OCI-LY1 (cell line): Measurements from ENCODE around the gene OR4Q3.
"Not testable (repeated sequence)": the region's sequence is repeated elsewhere in the genome, so short reads cannot be mapped to it uniquely, and the experiment has no call there.

Source experiments
- H2AFZ ChIP-seq: fragments of 200-600 bp; sonication (generic), shearing (Covaris generic); 2 replicates; pipeline ENCODE4 v1.6.0; 2014; ENCODE audit warnings: antibody characterized with exemption, mild to moderate bottlenecking, low read length
- H3F3A ChIP-seq: fragments of 200-600 bp; sonication (generic), shearing (Covaris generic); 2 replicates; pipeline ENCODE4 v1.6.0; 2014; ENCODE audit warnings: mild to moderate bottlenecking, antibody characterized with exemption, low read length, moderate library complexity; ENCODE audit not compliant: insufficient read depth
- H3K27ac ChIP-seq: fragments of 200-600 bp; sonication (generic); 2 replicates; pipeline ENCODE4 v1.5.1; 2014; ENCODE audit warnings: low read length, mixed run types, mild to moderate bottlenecking, low read depth; ENCODE audit not compliant: poor library complexity, severe bottlenecking
- H3K27me3 ChIP-seq: fragments of 200-600 bp; sonication (generic); 2 replicates; pipeline ENCODE4 v1.6.0; 2014; ENCODE audit warnings: antibody characterized with exemption, mild to moderate bottlenecking, low read length, moderate library complexity; ENCODE audit not compliant: insufficient read depth
- H3K36me3 ChIP-seq: fragments of 200-600 bp; sonication (generic); 2 replicates; pipeline ENCODE4 v1.6.1; 2014; ENCODE audit warnings: mild to moderate bottlenecking, antibody characterized with exemption, low read length, moderate library complexity, mixed read lengths; ENCODE audit not compliant: insufficient read depth
- H3K4me1 ChIP-seq: fragments of 200-600 bp; sonication (generic); 2 replicates; pipeline ENCODE4 v1.5.1; 2014; ENCODE audit warnings: mild to moderate bottlenecking, low read length, moderate library complexity; ENCODE audit not compliant: insufficient read depth, severe bottlenecking
- H3K4me2 ChIP-seq: fragments of 200-600 bp; sonication (generic), shearing (Covaris generic); 2 replicates; pipeline ENCODE4 v1.6.1; 2014; ENCODE audit warnings: low read length
- H3K4me3 ChIP-seq: fragments of 200-600 bp; sonication (generic); 2 replicates; pipeline ENCODE4 v1.5.1; 2014; ENCODE audit warnings: low read length, low read depth, mild to moderate bottlenecking, mixed read lengths; ENCODE audit not compliant: poor library complexity, severe bottlenecking
- H3K79me2 ChIP-seq: fragments of 200-600 bp; shearing (Covaris generic); 2 replicates; pipeline ENCODE4 v1.6.1; 2016; ENCODE audit warnings: mixed run types, low read length, mixed read lengths; ENCODE audit not compliant: insufficient read depth
- H3K9ac ChIP-seq: fragments of 200-600 bp; sonication (generic), shearing (Covaris generic); 2 replicates; pipeline ENCODE4 v1.6.1; 2014; ENCODE audit warnings: mild to moderate bottlenecking, low read length, mixed read lengths
- H3K9me2 ChIP-seq: fragments of 200-600 bp; sonication (generic), shearing (Covaris generic); 2 replicates; pipeline ENCODE4 v1.6.1; 2014; ENCODE audit warnings: low read depth, mild to moderate bottlenecking, low read length, mixed read lengths
- H3K9me3 ChIP-seq: fragments of 200-600 bp; shearing (Covaris generic); 2 replicates; pipeline ENCODE4 v1.6.1; 2014; ENCODE audit warnings: low read length, mixed read lengths
- H4K20me1 ChIP-seq: fragments of 200-600 bp; sonication (generic), shearing (Covaris generic); 2 replicates; pipeline ENCODE4 v1.6.0; 2016; ENCODE audit warnings: mild to moderate bottlenecking, low read length; ENCODE audit not compliant: insufficient read depth
- EZH2 ChIP-seq: fragments of 200-600 bp; sonication (generic), shearing (Covaris generic); IDR thresholded peaks from 2 replicates; pipeline ENCODE4 v1.8.0; 2017; ENCODE audit warnings: borderline replicate concordance, mixed run types, mild to moderate bottlenecking, antibody characterized with exemption, low read length, moderate library complexity, mixed read lengths
- TF ChIP-seq, protein P1 (sequence below): fragments of 200-600 bp; sonication (generic), shearing (Covaris generic); IDR thresholded peaks from 2 replicates; pipeline ENCODE4 v1.5.1; 2017; ENCODE audit warnings: mild to moderate bottlenecking, antibody characterized with exemption, low read length, moderate library complexity, mixed read lengths

Gene OR4Q3

DNA sequence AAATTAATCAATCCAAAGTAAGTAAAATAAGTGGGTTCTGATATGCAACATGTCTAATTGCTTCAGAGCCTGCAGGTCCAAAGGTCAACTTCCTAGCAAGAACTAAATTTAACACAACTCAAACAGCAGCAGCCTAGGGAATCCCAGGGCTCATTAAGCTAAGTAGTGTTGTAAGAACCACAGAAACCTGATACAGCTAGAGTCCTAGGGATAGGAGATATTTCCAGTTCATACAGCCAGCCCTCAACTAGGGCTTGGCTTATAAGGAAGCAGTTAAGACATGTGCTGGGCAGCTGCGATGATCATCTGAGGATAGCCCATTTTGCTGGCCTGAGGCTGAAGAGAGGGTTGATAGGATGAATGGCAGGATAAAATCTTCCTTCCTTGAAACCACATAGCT is at the start of gene OR4Q3:
Gene OR4Q3, plus strand, starts transcription at position 316 of the 400 bp plus-strand sequence.
- no peak within 1 kb of the TSS for H3K27ac ChIP-seq
- no peaks in the 10 kb centered on the region for H4K20me1 ChIP-seq
- no peak within 1 kb of the TSS for H3K4me2 ChIP-seq
- no peak for TF ChIP-seq EZH2
- no peak within 1 kb of the TSS for H3K9ac ChIP-seq
- H3K4me1 ChIP-seq: no peaks in the 10 kb centered on the region
- H3K4me3 ChIP-seq: no peak within 1 kb of the TSS
- H3K79me2 ChIP-seq: no peaks in the 10 kb centered on the region
- no peak within 1 kb of the TSS for H2AFZ ChIP-seq
- no peaks in the 10 kb centered on the region for H3K9me3 ChIP-seq
- H3F3A ChIP-seq: no peaks in the 10 kb centered on the region
- H3K27me3 ChIP-seq: no peaks in the 10 kb centered on the region
- H3K36me3 ChIP-seq: no peaks in the 10 kb centered on the region
- no peaks in the 10 kb centered on the region for H3K9me2 ChIP-seq

DNA sequence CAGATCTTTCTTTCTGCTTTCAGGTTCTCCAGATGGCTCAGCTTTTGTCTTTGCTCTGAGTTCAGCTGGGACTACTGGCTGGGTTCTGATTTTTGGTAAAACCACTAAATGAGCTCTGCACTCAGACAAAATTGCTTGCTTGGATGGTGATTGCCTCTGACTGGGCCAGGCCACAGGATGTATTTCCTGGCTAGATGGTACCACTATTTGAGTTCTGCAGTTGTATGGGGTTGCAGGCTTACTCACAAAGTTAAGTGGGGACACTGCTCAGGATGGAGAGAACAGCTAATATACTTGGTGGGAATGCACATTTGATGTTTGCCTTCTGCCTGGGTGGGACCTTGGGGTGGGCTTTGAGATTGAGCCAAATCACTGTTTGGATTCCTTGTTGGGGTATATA is 14.0 kb upstream of the OR4Q3 start:
- H3K27ac ChIP-seq: no peak overlapping the region
- H3F3A ChIP-seq: no peaks in the 10 kb centered on the region
- H3K9me3 ChIP-seq: no peaks in the 10 kb centered on the region
- H3K4me2 ChIP-seq: no peak overlapping the region
- no peaks in the 10 kb centered on the region for H3K4me1 ChIP-seq
- H3K9me2 ChIP-seq: no peaks in the 10 kb centered on the region
- H3K36me3 ChIP-seq: no peaks in the 10 kb centered on the region
- H3K4me3 ChIP-seq: no peak overlapping the region
- H3K27me3 ChIP-seq: no peaks in the 10 kb centered on the region
- no peak overlapping the region for H3K9ac ChIP-seq
- no peak for TF ChIP-seq EZH2
- TF ChIP-seq, protein P1, sequence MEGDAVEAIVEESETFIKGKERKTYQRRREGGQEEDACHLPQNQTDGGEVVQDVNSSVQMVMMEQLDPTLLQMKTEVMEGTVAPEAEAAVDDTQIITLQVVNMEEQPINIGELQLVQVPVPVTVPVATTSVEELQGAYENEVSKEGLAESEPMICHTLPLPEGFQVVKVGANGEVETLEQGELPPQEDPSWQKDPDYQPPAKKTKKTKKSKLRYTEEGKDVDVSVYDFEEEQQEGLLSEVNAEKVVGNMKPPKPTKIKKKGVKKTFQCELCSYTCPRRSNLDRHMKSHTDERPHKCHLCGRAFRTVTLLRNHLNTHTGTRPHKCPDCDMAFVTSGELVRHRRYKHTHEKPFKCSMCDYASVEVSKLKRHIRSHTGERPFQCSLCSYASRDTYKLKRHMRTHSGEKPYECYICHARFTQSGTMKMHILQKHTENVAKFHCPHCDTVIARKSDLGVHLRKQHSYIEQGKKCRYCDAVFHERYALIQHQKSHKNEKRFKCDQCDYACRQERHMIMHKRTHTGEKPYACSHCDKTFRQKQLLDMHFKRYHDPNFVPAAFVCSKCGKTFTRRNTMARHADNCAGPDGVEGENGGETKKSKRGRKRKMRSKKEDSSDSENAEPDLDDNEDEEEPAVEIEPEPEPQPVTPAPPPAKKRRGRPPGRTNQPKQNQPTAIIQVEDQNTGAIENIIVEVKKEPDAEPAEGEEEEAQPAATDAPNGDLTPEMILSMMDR: no peak
- no peaks in the 10 kb centered on the region for H3K79me2 ChIP-seq
- no peak overlapping the region for H2AFZ ChIP-seq
- no peaks in the 10 kb centered on the region for H4K20me1 ChIP-seq

DNA sequence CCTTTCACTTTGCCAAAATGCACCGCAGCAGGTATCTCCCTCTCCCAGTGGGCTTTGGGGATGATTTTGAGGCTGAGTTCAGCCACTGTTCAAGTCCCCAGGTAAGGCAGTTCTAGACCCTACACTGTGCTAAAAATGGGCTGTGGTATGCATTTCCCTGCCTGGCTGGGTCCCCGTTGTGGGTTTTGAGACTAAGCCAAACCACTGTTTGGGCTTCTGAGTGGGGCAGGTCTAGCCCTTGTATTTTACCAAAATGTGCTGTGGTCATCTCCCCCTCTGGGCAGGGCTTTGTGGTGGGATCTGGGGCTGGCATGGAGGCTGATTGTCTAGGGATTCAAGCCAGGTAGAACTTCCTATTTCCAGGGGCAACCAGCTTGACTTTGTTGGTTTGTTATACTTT is 13.6 kb upstream of the OR4Q3 start:
- Histone ChIP-seq H3K4me3 (no peak overlapping the region), H3K9ac (no peak overlapping the region), H3F3A (no peaks in the 10 kb centered on the region), H2AFZ (no peak overlapping the region), H3K4me2 (no peak overlapping the region), H3K36me3 (no peaks in the 10 kb centered on the region), H3K4me1 (no peaks in the 10 kb centered on the region), H4K20me1 (no peaks in the 10 kb centered on the region), H3K27ac (no peak overlapping the region), H3K79me2 (no peaks in the 10 kb centered on the region), H3K27me3 (no peaks in the 10 kb centered on the region), H3K9me3 (no peaks in the 10 kb centered on the region), H3K9me2 (no peaks in the 10 kb centered on the region)
- TF ChIP-seq, protein P1: no peak
- TF ChIP-seq EZH2: no peak

GRCh38 chr14:19733893-19734292 is 9.5 kb upstream of the OR4Q3 start:
- H3K9me3 ChIP-seq, H3K9ac ChIP-seq, H4K20me1 ChIP-seq, H3K4me2 ChIP-seq, H3K9me2 ChIP-seq, H3K79me2 ChIP-seq, H3K27ac ChIP-seq, H3K4me1 ChIP-seq, H3K36me3 ChIP-seq, H3K27me3 ChIP-seq, H3K4me3 ChIP-seq, H2AFZ ChIP-seq, H3F3A ChIP-seq: not testable (repeated sequence)

DNA sequence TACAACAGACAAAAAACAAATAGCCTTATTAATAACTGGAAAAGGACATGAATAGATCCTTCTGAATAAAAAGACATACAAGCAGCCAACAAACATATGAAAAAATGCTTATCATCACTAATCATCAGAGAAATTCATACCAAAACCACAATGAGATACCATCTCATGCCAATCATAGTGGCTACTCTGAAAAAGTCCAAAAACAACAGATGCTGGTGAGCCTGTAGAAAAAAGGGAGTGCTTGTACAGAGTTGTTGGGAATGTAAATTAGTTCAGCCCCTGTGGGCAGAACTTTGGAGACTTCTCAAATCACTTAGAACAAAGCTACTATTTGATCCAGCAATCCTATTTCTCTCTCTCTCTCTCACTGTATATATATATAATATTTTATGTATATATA is 8.9 kb downstream of the OR4Q3 start:
- not testable (repeated sequence) for H3K9ac ChIP-seq, H3K79me2 ChIP-seq, H3F3A ChIP-seq, H3K4me1 ChIP-seq, H3K9me2 ChIP-seq, H2AFZ ChIP-seq, H3K36me3 ChIP-seq, H3K27me3 ChIP-seq, H4K20me1 ChIP-seq, H3K4me2 ChIP-seq, H3K4me3 ChIP-seq, H3K27ac ChIP-seq, H3K9me3 ChIP-seq
